Central memory CD8-positive, alpha-beta T cell (primary cell): Measurements from ENCODE around the gene TREH.
"Not testable (repeated sequence)": the region's sequence is repeated elsewhere in the genome, so short reads cannot be mapped to it uniquely, and the experiment has no call there.

Experiments
- ATAC-seq: fragments of 150-1000 bp; cut with Tn5 transposase; replicated peaks from 2 replicates; pipeline ENCODE4 v1.10.0; 2022; ENCODE audit warnings: mild to moderate bottlenecking, moderate FRiP score, moderate number of reproducible peaks; ENCODE audit not compliant: poor library complexity, severe bottlenecking; ENCODE audit errors: extremely low read depth
- DNase-seq, 2 donors: peaks; one replicate each; pipeline ENCODE4 v3.0.0; 2021; ENCODE audit warnings: low spot score in 2 of 2
- H3K27ac Mint-ChIP-seq: one replicate; pipeline ENCODE4 v1.8.0; 2022; ENCODE audit warnings: low read depth, mild to moderate bottlenecking, moderate library complexity, mixed read lengths
- H3K27me3 Mint-ChIP-seq: one replicate; pipeline ENCODE4 v1.8.0; 2022; ENCODE audit warnings: mixed read lengths
- H3K36me3 Mint-ChIP-seq: one replicate; pipeline ENCODE4 v1.8.0; 2022; ENCODE audit warnings: mild to moderate bottlenecking, moderate library complexity, mixed read lengths; ENCODE audit not compliant: insufficient read depth
- H3K4me1 Mint-ChIP-seq: one replicate; pipeline ENCODE4 v1.8.0; 2022; ENCODE audit warnings: mixed read lengths
- H3K4me3 Mint-ChIP-seq: one replicate; pipeline ENCODE4 v1.8.0; 2022; ENCODE audit warnings: mild to moderate bottlenecking, moderate library complexity, mixed read lengths
- H3K9me3 Mint-ChIP-seq: one replicate; pipeline ENCODE4 v1.8.0; 2022; ENCODE audit warnings: mixed read lengths

Gene TREH

DNA sequence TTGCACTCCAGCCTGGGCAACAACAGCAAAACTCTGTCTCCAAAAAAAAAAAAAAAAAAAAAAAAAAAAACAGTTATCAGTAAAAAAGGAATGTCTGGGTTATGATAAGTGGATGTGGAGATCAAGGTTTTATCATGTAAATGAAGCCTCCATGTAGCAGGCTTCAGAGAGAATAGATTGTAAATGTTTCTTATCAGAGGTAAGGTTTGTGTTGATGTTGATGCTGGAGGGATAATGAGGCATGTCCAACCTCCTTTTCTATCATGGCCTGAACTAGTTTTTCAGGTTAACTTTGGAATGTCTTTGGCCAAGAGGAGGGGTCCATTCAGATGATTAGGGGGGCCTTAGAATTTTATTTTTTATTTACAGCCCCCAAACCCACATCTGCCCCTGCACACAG lies 35.4 kb upstream of the TREH start:
- no peak overlapping the region for H3K27ac Mint-ChIP-seq
- H3K9me3 Mint-ChIP-seq = no peaks in the 10 kb centered on the region
- no peaks in the 10 kb centered on the region for H3K4me1 Mint-ChIP-seq
- peaks cover 3% of the 10 kb centered on the region for H3K36me3 Mint-ChIP-seq
- no peak for ATAC-seq
- H3K4me3 Mint-ChIP-seq = no peak overlapping the region
- H3K27me3 Mint-ChIP-seq = no peaks in the 10 kb centered on the region
- DNase-seq = no peak

- not testable (repeated sequence) for H3K4me3 Mint-ChIP-seq, DNase-seq, H3K4me1 Mint-ChIP-seq, ATAC-seq, H3K36me3 Mint-ChIP-seq, H3K27ac Mint-ChIP-seq, H3K9me3 Mint-ChIP-seq, H3K27me3 Mint-ChIP-seq
Observed at GRCh38 chr11:118714416-118714815, 35.0 kb upstream of the TREH start.

DNA sequence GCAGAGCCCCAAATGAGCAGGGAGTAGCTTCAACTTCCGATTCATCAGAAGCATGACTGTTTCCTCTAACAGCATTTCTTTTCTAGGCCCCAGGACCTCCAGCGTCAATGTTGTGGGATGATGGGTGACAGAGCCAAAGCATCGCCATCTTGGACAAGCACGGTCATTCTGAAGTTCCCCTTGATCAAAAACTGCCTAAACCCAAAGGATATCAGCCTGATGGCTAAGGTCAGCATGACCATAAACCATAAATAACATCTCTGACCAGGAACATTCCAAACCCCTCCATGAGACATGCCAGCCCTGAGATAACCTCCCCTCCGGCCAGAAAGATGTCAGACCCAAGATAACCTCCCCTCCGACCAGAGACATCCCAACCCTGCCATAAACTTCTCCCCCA lies 28.8 kb upstream of the TREH start:
- Mint-ChIP-seq H3K36me3 (peaks cover 3% of the 10 kb centered on the region), H3K4me1 (peaks cover 20% of the 10 kb centered on the region), H3K27ac (no peak overlapping the region), H3K4me3 (no peak overlapping the region), H3K9me3 (no peaks in the 10 kb centered on the region), H3K27me3 (no peaks in the 10 kb centered on the region)
- ATAC-seq (no peak), DNase-seq (no peak)

DNA sequence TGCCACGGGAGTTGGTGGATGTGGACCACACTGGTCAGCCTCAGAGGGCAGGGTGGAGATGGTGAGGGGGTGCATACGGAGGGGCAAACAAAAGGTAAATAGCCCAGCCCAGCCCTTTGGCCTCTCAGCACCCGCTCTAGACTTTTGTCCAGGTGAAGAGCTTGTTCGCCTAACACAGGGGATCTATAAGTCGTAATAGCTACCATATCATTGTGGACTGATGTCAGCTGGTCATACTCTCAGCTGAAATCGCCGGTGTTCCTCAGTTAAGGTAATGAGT lies 27.0 kb upstream of the TREH start:
- peaks cover 3% of the 10 kb centered on the region for H3K36me3 Mint-ChIP-seq
- ATAC-seq (no peak), DNase-seq (no peak)
- H3K9me3 Mint-ChIP-seq = no peaks in the 10 kb centered on the region
- no peak overlapping the region for H3K4me3 Mint-ChIP-seq
- H3K27ac Mint-ChIP-seq = no peak overlapping the region
- no peaks in the 10 kb centered on the region for H3K27me3 Mint-ChIP-seq
- H3K4me1 Mint-ChIP-seq = peaks cover 20% of the 10 kb centered on the region

GRCh38 chr11:118705791-118706545 lies 26.5 kb upstream of the TREH start:
- Mint-ChIP-seq H3K27me3 (no peaks in the 10 kb centered on the region), H3K27ac (peak overlapping the region; percentile 86), H3K4me3 (no peak overlapping the region), H3K4me1 (peaks cover 20% of the 10 kb centered on the region), H3K36me3 (peaks cover 3% of the 10 kb centered on the region), H3K9me3 (no peaks in the 10 kb centered on the region)
- DNase-seq (no peak), ATAC-seq (no peak)

DNA sequence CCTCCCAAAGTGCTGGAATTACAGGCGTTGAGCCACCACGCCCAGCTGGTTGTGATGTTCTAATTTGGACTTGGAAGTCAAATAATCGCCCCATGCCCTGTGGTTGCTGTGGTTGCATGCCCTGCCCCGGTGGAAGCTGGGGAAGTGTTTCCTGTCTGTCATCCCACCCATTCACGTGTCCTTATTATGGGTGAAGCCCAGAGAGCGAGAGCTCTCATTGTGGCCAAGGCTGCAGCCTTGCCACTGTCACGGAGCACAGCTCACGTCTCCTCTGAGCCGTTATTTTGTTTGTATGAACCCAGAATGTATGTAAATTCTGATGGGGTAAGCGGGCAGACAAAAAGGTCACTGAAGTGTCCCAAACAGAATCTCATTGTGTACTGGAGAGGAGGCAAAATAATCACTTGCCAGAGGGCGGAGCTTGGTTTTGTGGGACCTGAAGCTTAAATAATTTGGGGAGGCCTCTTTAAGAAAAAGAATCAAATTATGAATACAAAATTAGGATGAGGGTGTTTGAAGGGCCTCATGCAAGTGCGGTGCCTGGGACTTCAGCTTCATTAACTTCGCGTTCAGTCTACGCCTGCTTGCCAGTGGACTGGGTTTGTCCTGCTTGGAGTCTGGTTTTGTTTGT lies 25.8 kb upstream of the TREH start:
- Mint-ChIP-seq H3K27me3 (no peaks in the 10 kb centered on the region), H3K27ac (peak overlapping the region; percentile 86), H3K36me3 (peaks cover 5% of the 10 kb centered on the region), H3K4me3 (peak overlapping the region; percentile 68), H3K4me1 (peaks cover 24% of the 10 kb centered on the region), H3K9me3 (no peaks in the 10 kb centered on the region)
- DNase-seq = peak in 1 of 2 donors; percentile 47
- peak; percentile 71 for ATAC-seq

DNA sequence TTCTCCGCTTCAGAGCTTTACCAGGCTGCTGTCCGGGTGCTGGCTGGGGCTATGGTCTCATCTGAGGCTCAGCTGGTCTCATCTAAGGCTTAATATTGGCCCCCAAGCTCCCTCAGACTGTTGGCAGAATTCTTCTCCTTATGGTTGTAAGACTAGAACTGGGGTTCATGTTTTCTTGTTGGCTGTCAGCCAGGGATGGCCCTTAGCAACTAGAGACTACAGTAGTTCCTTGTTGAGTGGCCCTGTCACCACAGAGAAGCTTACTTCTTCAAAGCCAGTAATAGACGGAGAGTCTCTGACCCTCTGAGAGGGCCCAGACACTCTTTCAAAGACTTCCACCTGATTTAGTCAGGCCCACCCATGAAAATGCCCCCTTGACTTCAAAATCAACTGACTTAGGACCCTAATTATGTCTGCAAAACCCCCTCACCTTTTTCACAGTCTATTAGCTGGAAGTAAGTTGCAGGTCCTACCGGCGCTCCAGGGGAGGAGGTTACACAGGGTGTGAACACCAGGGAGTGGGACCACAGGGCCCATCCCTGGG lies 24.2 kb upstream of the TREH start:
- no peaks in the 10 kb centered on the region for H3K27me3 Mint-ChIP-seq
- ATAC-seq = no peak
- H3K4me1 Mint-ChIP-seq = peaks cover 37% of the 10 kb centered on the region
- no peak overlapping the region for H3K4me3 Mint-ChIP-seq
- H3K27ac Mint-ChIP-seq = no peak overlapping the region
- peaks cover 10% of the 10 kb centered on the region for H3K36me3 Mint-ChIP-seq
- H3K9me3 Mint-ChIP-seq = no peaks in the 10 kb centered on the region
- DNase-seq = no peak

- ATAC-seq (peak; percentile 96), DNase-seq (peak; percentile 51 to 81)
- Mint-ChIP-seq H3K36me3 (peaks cover 10% of the 10 kb centered on the region), H3K27me3 (no peaks in the 10 kb centered on the region), H3K4me3 (peak overlapping the region; percentile 69), H3K27ac (peak overlapping the region; percentile 95), H3K9me3 (no peaks in the 10 kb centered on the region), H3K4me1 (peaks cover 30% of the 10 kb centered on the region)
Observed at GRCh38 chr11:118699506-118700220, 20.2 kb upstream of the TREH start.

GRCh38 chr11:118697346-118697745 lies 17.9 kb upstream of the TREH start:
- H3K27me3 Mint-ChIP-seq = no peaks in the 10 kb centered on the region
- no peaks in the 10 kb centered on the region for H3K9me3 Mint-ChIP-seq
- H3K36me3 Mint-ChIP-seq = peaks cover 17% of the 10 kb centered on the region
- H3K4me1 Mint-ChIP-seq = peaks cover 50% of the 10 kb centered on the region
- H3K27ac Mint-ChIP-seq = peak overlapping the region; percentile 95
- no peak for DNase-seq
- no peak for ATAC-seq
- H3K4me3 Mint-ChIP-seq = no peak overlapping the region

GRCh38 chr11:118696673-118697226 lies 17.3 kb upstream of the TREH start:
- Mint-ChIP-seq H3K27me3 (no peaks in the 10 kb centered on the region), H3K9me3 (no peaks in the 10 kb centered on the region), H3K27ac (peak overlapping the region; percentile 95), H3K36me3 (peaks cover 18% of the 10 kb centered on the region), H3K4me1 (peaks cover 56% of the 10 kb centered on the region), H3K4me3 (no peak overlapping the region)
- no peak for DNase-seq
- no peak for ATAC-seq

DNA sequence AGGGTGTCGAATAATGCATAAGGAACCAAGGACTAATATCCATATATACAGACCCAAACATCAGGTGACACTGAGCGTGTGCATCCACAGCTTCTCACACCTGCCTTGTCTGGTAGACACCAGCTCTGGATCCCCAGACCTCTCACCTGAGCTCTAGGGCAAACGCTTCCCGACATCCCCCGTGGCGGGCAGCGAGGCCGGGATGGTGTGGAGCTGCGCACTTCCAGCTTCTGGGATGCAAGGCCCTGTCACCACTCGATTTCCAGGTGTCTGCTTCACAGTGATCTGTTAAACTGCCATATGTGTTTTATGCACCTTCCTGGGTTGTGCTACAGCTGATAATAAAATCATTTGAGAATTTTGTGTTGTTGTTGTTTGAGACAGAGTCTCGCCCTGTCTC lies 15.3 kb upstream of the TREH start:
- Mint-ChIP-seq H3K27ac (peak overlapping the region; percentile 61), H3K4me1 (peaks cover 61% of the 10 kb centered on the region), H3K9me3 (no peaks in the 10 kb centered on the region), H3K36me3 (peaks cover 15% of the 10 kb centered on the region), H3K27me3 (no peaks in the 10 kb centered on the region), H3K4me3 (no peak overlapping the region)
- DNase-seq (no peak), ATAC-seq (no peak)

- H3K27ac Mint-ChIP-seq = peak overlapping the region; percentile 85
- peaks cover 56% of the 10 kb centered on the region for H3K4me1 Mint-ChIP-seq
- no peak for ATAC-seq
Observed at GRCh38 chr11:118694185-118694584, 14.7 kb upstream of the TREH start.

More at GRCh38 chr11:118694185-118694584, 14.7 kb upstream of the TREH start:
- peaks cover 11% of the 10 kb centered on the region for H3K36me3 Mint-ChIP-seq
- DNase-seq = no peak
- no peaks in the 10 kb centered on the region for H3K9me3 Mint-ChIP-seq
- H3K27me3 Mint-ChIP-seq = no peaks in the 10 kb centered on the region
- H3K4me3 Mint-ChIP-seq = no peak overlapping the region
